ENCODE measurements around the gene PRKD1.
"Not testable (repeated sequence)": the region's sequence is repeated elsewhere in the genome, so short reads cannot be mapped to it uniquely, and the experiment has no call there.

The PRKD1 gene

DNA sequence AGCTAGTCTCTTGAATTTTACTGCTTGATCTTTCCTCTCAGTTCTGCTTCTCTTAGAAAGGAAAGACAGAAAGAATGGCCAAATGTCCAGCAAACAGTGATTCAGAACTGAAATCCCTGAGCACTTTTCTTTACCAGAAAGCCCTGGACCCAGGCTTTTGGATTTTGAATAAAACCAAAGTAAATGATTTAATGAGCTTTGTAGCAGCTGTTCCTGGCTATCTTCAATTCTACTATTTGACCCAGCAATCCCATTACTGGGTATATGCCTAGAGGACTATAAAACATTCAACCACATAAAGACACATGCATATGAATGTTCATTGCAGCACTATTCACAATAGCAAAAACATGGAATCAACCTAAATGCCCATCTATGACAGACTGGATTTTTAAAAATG, 187.2 kb downstream of the PRKD1 start (continued):
- TF ChIP-seq, protein P1, sequence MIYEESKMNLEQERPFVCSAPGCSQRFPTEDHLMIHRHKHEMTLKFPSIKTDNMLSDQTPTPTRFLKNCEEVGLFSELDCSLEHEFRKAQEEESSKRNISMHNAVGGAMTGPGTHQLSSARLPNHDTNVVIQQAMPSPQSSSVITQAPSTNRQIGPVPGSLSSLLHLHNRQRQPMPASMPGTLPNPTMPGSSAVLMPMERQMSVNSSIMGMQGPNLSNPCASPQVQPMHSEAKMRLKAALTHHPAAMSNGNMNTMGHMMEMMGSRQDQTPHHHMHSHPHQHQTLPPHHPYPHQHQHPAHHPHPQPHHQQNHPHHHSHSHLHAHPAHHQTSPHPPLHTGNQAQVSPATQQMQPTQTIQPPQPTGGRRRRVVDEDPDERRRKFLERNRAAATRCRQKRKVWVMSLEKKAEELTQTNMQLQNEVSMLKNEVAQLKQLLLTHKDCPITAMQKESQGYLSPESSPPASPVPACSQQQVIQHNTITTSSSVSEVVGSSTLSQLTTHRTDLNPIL (CRISPR knock-in tag; IDR thresholded peaks at IDR 0.05; ENCODE audit: low read depth): no peak
- no peak for TF ChIP-seq SNAI2 (CRISPR knock-in tag; IDR thresholded peaks at IDR 0.05)
- TF ChIP-seq ZC3H10 (CRISPR knock-in tag; IDR thresholded peaks at IDR 0.05): no peak

DNA sequence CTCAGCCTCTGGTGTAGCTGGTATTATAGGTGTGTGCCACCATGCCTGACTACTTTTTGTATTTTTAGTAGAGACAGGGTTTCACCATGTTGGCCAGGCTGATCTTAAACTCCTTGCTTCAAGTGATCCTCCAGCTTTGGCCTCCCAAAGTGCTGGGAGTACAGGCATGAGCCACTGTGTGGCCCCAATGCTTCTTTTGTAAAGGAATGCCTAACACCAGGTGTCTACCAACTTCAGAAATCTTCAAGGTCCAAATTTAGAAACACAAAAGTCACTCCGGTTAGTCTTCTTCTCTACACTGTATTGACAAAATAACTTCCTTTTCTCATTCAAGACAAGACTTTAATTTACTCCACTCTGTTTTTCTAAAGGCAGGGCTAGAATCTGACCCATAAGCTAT, 188.7 kb downstream of the PRKD1 start:
- ATAC-seq: no peak
- no peak for TF ChIP-seq OSR1 (CRISPR knock-in tag; IDR thresholded peaks at IDR 0.05)
- TF ChIP-seq ZC3H10 (CRISPR knock-in tag; IDR thresholded peaks at IDR 0.05): no peak
- TF ChIP-seq TCF4 (CRISPR knock-in tag; IDR thresholded peaks at IDR 0.05; ENCODE audit: borderline replicate concordance): no peak
- TF ChIP-seq ZFP30 (CRISPR knock-in tag; IDR thresholded peaks at IDR 0.05): no peak
- TF ChIP-seq TOX (CRISPR knock-in tag; IDR thresholded peaks at IDR 0.05; ENCODE audit: borderline replicate concordance): no peak
- no peak for TF ChIP-seq ZFP3 (CRISPR knock-in tag; IDR thresholded peaks at IDR 0.05)
- TF ChIP-seq, protein P2, sequence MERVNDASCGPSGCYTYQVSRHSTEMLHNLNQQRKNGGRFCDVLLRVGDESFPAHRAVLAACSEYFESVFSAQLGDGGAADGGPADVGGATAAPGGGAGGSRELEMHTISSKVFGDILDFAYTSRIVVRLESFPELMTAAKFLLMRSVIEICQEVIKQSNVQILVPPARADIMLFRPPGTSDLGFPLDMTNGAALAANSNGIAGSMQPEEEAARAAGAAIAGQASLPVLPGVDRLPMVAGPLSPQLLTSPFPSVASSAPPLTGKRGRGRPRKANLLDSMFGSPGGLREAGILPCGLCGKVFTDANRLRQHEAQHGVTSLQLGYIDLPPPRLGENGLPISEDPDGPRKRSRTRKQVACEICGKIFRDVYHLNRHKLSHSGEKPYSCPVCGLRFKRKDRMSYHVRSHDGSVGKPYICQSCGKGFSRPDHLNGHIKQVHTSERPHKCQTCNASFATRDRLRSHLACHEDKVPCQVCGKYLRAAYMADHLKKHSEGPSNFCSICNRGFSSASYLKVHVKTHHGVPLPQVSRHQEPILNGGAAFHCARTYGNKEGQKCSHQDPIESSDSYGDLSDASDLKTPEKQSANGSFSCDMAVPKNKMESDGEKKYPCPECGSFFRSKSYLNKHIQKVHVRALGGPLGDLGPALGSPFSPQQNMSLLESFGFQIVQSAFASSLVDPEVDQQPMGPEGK (CRISPR knock-in tag; IDR thresholded peaks at IDR 0.05; ENCODE audit: borderline replicate concordance): no peak
- no peak for TF ChIP-seq CSDC2 (CRISPR knock-in tag; IDR thresholded peaks at IDR 0.05)
- TF ChIP-seq SNAI2 (CRISPR knock-in tag; IDR thresholded peaks at IDR 0.05): no peak
- no peak for TF ChIP-seq ESRRG (CRISPR knock-in tag; IDR thresholded peaks at IDR 0.05)
- TF ChIP-seq GLIS3 (CRISPR knock-in tag; IDR thresholded peaks at IDR 0.05): no peak
- no peak for TF ChIP-seq RARB (CRISPR knock-in tag; IDR thresholded peaks at IDR 0.05)
- TF ChIP-seq BACH2 (CRISPR knock-in tag; IDR thresholded peaks at IDR 0.05; ENCODE audit: borderline replicate concordance): no peak
- no peak for TF ChIP-seq ZNF8 (CRISPR knock-in tag; IDR thresholded peaks at IDR 0.05)
- TF ChIP-seq ISL1 (CRISPR knock-in tag; IDR thresholded peaks at IDR 0.05): no peak
- TF ChIP-seq, protein P1 (CRISPR knock-in tag; IDR thresholded peaks at IDR 0.05; ENCODE audit: low read depth): no peak

DNA sequence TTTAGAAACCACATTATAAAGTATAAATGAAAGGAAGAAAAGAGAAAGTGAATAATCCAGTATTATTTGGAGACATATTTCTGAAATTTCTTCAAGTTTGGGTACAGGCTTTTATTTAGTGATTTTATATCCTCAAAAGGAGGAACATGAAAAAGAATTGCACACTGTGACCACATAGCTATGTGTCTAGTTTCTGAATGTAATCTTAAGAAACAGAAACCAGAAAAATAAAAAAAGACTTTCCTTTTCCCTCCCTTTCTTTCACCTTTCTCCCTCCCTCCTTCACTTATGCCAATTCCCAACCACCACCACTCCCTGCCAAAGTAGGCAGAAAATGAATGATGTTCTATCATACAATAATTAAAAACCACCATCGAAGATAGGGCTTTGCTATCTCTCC, 189.6 kb downstream of the PRKD1 start:
- no peak for ATAC-seq
- no peak for TF ChIP-seq ZC3H10 (CRISPR knock-in tag; IDR thresholded peaks at IDR 0.05)

DNA sequence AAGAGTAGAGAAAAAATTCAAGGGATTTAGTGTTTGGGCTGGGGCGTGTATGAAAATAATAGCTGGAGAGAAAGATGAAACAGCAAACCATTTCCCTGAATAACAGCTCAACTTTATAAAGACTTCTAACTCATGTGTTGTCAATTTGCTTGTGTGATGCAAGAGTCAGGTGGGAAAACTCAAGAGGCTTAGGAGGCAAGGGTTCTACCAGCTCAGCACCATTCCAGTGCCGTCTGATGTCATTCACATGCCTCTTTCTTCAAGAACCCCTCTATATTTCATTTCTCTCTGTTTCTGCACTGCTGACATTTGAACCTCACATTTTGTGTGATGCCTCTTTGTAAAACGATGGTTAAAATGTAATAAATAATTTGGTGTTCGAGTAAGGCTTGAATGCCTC, 192.2 kb downstream of the PRKD1 start:
- TF ChIP-seq, protein P1 (CRISPR knock-in tag; IDR thresholded peaks at IDR 0.05; ENCODE audit: low read depth): no peak
- TF ChIP-seq ZNF70 (CRISPR knock-in tag; IDR thresholded peaks at IDR 0.05): no peak
- no peak for TF ChIP-seq TCF4 (CRISPR knock-in tag; IDR thresholded peaks at IDR 0.05; ENCODE audit: borderline replicate concordance)
- TF ChIP-seq ZNF8 (CRISPR knock-in tag; IDR thresholded peaks at IDR 0.05): no peak
- TF ChIP-seq RARB (CRISPR knock-in tag; IDR thresholded peaks at IDR 0.05): no peak
- TF ChIP-seq, protein P3, sequence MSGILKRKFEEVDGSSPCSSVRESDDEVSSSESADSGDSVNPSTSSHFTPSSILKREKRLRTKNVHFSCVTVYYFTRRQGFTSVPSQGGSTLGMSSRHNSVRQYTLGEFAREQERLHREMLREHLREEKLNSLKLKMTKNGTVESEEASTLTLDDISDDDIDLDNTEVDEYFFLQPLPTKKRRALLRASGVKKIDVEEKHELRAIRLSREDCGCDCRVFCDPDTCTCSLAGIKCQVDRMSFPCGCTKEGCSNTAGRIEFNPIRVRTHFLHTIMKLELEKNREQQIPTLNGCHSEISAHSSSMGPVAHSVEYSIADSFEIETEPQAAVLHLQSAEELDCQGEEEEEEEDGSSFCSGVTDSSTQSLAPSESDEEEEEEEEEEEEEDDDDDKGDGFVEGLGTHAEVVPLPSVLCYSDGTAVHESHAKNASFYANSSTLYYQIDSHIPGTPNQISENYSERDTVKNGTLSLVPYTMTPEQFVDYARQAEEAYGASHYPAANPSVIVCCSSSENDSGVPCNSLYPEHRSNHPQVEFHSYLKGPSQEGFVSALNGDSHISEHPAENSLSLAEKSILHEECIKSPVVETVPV (CRISPR knock-in tag; IDR thresholded peaks at IDR 0.05): no peak
- no peak for ATAC-seq

DNA sequence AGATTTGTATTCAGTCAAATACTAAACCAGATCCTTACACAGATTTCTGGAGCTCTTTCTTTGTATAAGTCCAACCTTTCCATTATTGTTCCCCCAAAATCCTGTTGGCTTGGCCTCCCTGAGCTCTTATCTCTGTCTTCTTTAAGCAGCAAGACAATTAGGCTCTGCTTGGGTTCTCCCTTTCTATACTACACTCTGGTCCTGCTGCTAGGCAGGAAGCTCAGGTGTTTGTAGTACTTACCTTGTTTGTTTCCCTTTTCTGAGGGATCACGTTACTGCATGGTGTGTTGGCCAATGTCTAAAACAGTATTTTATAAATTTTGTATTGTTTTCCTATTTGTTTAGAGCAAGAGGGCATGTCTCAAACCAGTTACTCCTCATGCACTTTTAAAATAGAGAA, 192.9 kb downstream of the PRKD1 start:
- TF ChIP-seq GLIS3 (CRISPR knock-in tag; IDR thresholded peaks at IDR 0.05) (no peak), ARNTL (CRISPR knock-in tag; IDR thresholded peaks at IDR 0.05; ENCODE audit: borderline replicate concordance, low read depth) (no peak), ESRRG (CRISPR knock-in tag; IDR thresholded peaks at IDR 0.05) (no peak), ZFP30 (CRISPR knock-in tag; IDR thresholded peaks at IDR 0.05) (no peak), ZNF70 (CRISPR knock-in tag; IDR thresholded peaks at IDR 0.05) (no peak), OSR1 (CRISPR knock-in tag; IDR thresholded peaks at IDR 0.05) (no peak), ZFP3 (CRISPR knock-in tag; IDR thresholded peaks at IDR 0.05) (no peak), PPARA (CRISPR knock-in tag; IDR thresholded peaks at IDR 0.05; ENCODE audit: borderline replicate concordance) (no peak)
- TF ChIP-seq, protein P3 (CRISPR knock-in tag; IDR thresholded peaks at IDR 0.05): no peak
- no peak for ATAC-seq

DNA sequence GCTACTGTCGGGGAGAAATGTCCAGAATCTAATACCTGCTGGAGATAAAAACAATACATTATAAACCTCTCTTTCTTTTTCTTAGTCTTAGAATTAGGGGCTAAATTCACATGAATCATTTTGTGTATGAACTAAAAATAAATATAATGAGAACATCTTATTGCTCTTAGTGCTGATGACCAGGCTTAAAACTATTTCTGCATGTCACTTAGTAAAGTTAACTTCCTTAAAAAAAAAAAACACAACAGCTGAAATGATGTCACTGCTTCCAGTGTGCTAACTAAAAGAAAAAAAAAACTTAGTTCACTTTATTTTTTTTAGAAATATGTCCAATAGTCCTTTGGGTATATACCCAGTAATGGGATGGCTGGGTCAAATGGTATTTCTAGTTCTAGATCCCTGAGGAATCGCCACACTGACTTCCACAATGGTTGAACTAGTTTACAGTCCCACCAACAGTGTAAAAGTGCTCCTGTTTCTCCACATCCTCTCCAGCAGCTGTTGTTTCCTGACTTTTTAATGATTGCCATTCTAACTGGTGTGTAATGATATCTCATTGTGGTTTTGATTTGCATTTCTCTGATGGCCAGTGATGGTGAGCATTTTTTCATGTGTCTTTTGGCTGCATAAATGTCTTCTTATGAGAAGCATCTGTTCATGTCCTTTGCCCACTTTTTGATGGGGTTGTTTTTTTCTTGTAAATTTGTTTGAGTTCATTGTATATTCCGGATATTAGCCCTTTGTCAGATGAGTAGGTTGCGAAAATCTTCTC, 200.9 kb downstream of the PRKD1 start:
- not testable (repeated sequence) for ATAC-seq

All from SK-N-SH treated with all-trans-retinoic acid at 6 μM for 48 hours (cell line).